ENCODE data around the gene PTCH2.
A peak's percentile ranks its signal among the peaks of the same experiment; 100 is the strongest.
"Not testable (repeated sequence)": the region's sequence is repeated elsewhere in the genome, so short reads cannot be mapped to it uniquely, and the experiment has no call there.

Gene PTCH2

GRCh38 chr1:44835738-44836675 is 7.0 kb downstream of the PTCH2 start:
- peak in 1 of 2 experiments; percentile 27 for DNase-seq

- no peak for DNase-seq
These were observed 8.7 kb downstream of the PTCH2 start for GRCh38 chr1:44834328-44834727.

- no peak for DNase-seq
These were observed 10.9 kb downstream of the PTCH2 start for GRCh38 chr1:44832056-44832705.

GRCh38 chr1:44831516-44831915 is 11.5 kb downstream of the PTCH2 start:
- DNase-seq, result no peak

- DNase-seq, result no peak
These were observed 12.2 kb downstream of the PTCH2 start for GRCh38 chr1:44830900-44831304.

- DNase-seq, result no peak
These were observed 13.3 kb downstream of the PTCH2 start for GRCh38 chr1:44829506-44830384.

- DNase-seq, result no peak
These were observed 14.1 kb downstream of the PTCH2 start for GRCh38 chr1:44828841-44829440.

- no peak for DNase-seq
These were observed 14.9 kb downstream of the PTCH2 start for GRCh38 chr1:44828003-44828651.

GRCh38 chr1:44827197-44828002 is 15.7 kb downstream of the PTCH2 start:
- no peak for DNase-seq

GRCh38 chr1:44826375-44827196 is 16.5 kb downstream of the PTCH2 start:
- no peak for DNase-seq

- not testable (repeated sequence) for DNase-seq
These were observed 18.7 kb downstream of the PTCH2 start for GRCh38 chr1:44824392-44824791.

- no peak for DNase-seq
These were observed 20.0 kb downstream of the PTCH2 start for GRCh38 chr1:44822981-44823451.

GRCh38 chr1:44822131-44822701 is 20.8 kb downstream of the PTCH2 start:
- no peak for DNase-seq

GRCh38 chr1:44821240-44821715 is 21.8 kb downstream of the PTCH2 start:
- no peak for DNase-seq

- no peak for DNase-seq
These were observed 22.5 kb downstream of the PTCH2 start for GRCh38 chr1:44820328-44821239.

GRCh38 chr1:44819608-44820327 is 23.3 kb downstream of the PTCH2 start:
- DNase-seq, result peak; percentile 64 to 90

- DNase-seq, result no peak
These were observed 23.9 kb downstream of the PTCH2 start for GRCh38 chr1:44819196-44819607.

All from NCI-H1930 (cell line).